GM23338 (cell line): ENCODE measurements around the gene CIPC. TPM values are rescaled to one million over a fixed set of nuclear protein-coding genes. Genes with fewer than 3 reads are reported as not detected.

ENCODE experiments used
- ATAC-seq: fragments of 200-7000 bp; cut with Tn5 transposase; 3 replicates; pipeline ENCODE4 v1.9.1; 2020
- DNase-seq: peaks from one replicate; pipeline ENCODE4 v3.0.0-alpha.2; 2015; ENCODE audit warnings: low spot score
- H2AFZ ChIP-seq: fragments of 200-600 bp; sonication (generic); 2 replicates; pipeline ENCODE4 v1.8.0; 2016; ENCODE audit warnings: antibody characterized with exemption, mild to moderate bottlenecking, moderate library complexity
- H3F3A ChIP-seq: fragments of 200-600 bp; sonication (generic); replicated peaks from 2 replicates; pipeline ENCODE4 v1.8.0; 2017; ENCODE audit warnings: antibody characterized with exemption, mixed run types, low read depth
- H3K27ac ChIP-seq: fragments of 200-600 bp; sonication (generic); 2 replicates; pipeline ENCODE4 v1.6.1; 2016; ENCODE audit warnings: low read depth
- H3K27me3 ChIP-seq: fragments of 200-600 bp; sonication (generic); 2 replicates; pipeline ENCODE4 v1.8.0; 2016; ENCODE audit warnings: mild to moderate bottlenecking, mixed run types, moderate library complexity; ENCODE audit not compliant: insufficient read depth
- H3K36me3 ChIP-seq: fragments of 200-600 bp; sonication (generic); 2 replicates; pipeline ENCODE4 v1.8.0; 2016; ENCODE audit warnings: mild to moderate bottlenecking; ENCODE audit not compliant: insufficient read depth
- H3K4me1 ChIP-seq: fragments of 200-600 bp; sonication (generic); 2 replicates; pipeline ENCODE4 v1.8.0; 2016; ENCODE audit warnings: mild to moderate bottlenecking, moderate library complexity; ENCODE audit not compliant: insufficient read depth
- H3K4me2 ChIP-seq: fragments of 200-600 bp; sonication (generic); 2 replicates; pipeline ENCODE4 v1.7.1; 2017; ENCODE audit warnings: mixed run types
- H3K4me3 ChIP-seq: fragments of 200-600 bp; sonication (generic); 2 replicates; pipeline ENCODE4 v1.6.1; 2016; ENCODE audit warnings: mixed run types
- H3K79me2 ChIP-seq: fragments of 200-600 bp; sonication (generic); replicated peaks from 2 replicates; pipeline ENCODE4 v1.8.0; 2017; ENCODE audit warnings: mild to moderate bottlenecking; ENCODE audit not compliant: insufficient read depth
- H3K9me2 ChIP-seq: fragments of 200-600 bp; sonication (generic); 2 replicates; pipeline ENCODE4 v1.8.0; 2017; ENCODE audit not compliant: insufficient read depth
- H4K20me1 ChIP-seq: fragments of 200-600 bp; sonication (generic); replicated peaks from 2 replicates; pipeline ENCODE4 v1.8.0; 2017; ENCODE audit warnings: mild to moderate bottlenecking; ENCODE audit not compliant: insufficient read depth
- H3K27ac Mint-ChIP-seq: 2 replicates; pipeline ENCODE4 v1.8.0; 2020; ENCODE audit warnings: inconsistent platforms, mild to moderate bottlenecking, moderate library complexity, mixed read lengths
- H3K27me3 Mint-ChIP-seq: 3 replicates; pipeline ENCODE4 v1.8.0; 2022; ENCODE audit warnings: low read depth, mild to moderate bottlenecking, moderate library complexity, mixed read lengths, inconsistent platforms; ENCODE audit not compliant: insufficient read depth, poor library complexity
- H3K36me3 Mint-ChIP-seq: 3 replicates; pipeline ENCODE4 v1.8.0; 2021; ENCODE audit warnings: low read depth, mild to moderate bottlenecking, inconsistent platforms, moderate library complexity, mixed read lengths
- H3K4me1 Mint-ChIP-seq: 3 replicates; pipeline ENCODE4 v1.8.0; 2020; ENCODE audit warnings: mild to moderate bottlenecking, inconsistent platforms, mixed read lengths
- H3K4me3 Mint-ChIP-seq: 3 replicates; pipeline ENCODE4 v1.8.0; 2021; ENCODE audit warnings: moderate library complexity, mild to moderate bottlenecking, inconsistent platforms, mixed read lengths
- H3K9me3 Mint-ChIP-seq: 3 replicates; pipeline ENCODE4 v1.8.0; 2020; ENCODE audit warnings: moderate library complexity, mild to moderate bottlenecking, inconsistent platforms, mixed read lengths
- CREB1 ChIP-seq: fragments of 250-450 bp; sonication (Bioruptor Pico); IDR thresholded peaks from 2 replicates; pipeline ENCODE4 v1.5.0; 2020; ENCODE audit warnings: low read depth, mild to moderate bottlenecking, moderate library complexity
- ETS1 ChIP-seq: IDR thresholded peaks from 2 replicates; pipeline ENCODE4 v1.6.1; 2016; ENCODE audit warnings: antibody characterized with exemption
- EZH2 ChIP-seq: fragments of 200-600 bp; sonication (generic); IDR thresholded peaks from one replicate; pipeline ENCODE4 v1.8.0; 2017; ENCODE audit warnings: antibody characterized with exemption, mild to moderate bottlenecking, low read depth; ENCODE audit not compliant: unreplicated experiment
- EZH2phosphoT487 ChIP-seq: fragments of 200-600 bp; sonication (generic); IDR thresholded peaks from one replicate; pipeline ENCODE4 v1.8.1; 2018; ENCODE audit warnings: antibody characterized with exemption; ENCODE audit not compliant: unreplicated experiment
- JUNB ChIP-seq: IDR thresholded peaks from one replicate; pipeline ENCODE4 v1.6.1; 2016; ENCODE audit warnings: antibody characterized with exemption; ENCODE audit not compliant: unreplicated experiment
- NANOG ChIP-seq: IDR thresholded peaks from 2 replicates; pipeline ENCODE4 v1.6.1; 2016; ENCODE audit warnings: antibody characterized with exemption, borderline replicate concordance
- POLR2AphosphoS5 ChIP-seq: IDR thresholded peaks from 2 replicates; pipeline ENCODE4 v1.6.1; 2016; ENCODE audit warnings: antibody characterized with exemption, low read depth
- STAT1 ChIP-seq: IDR thresholded peaks from one replicate; pipeline ENCODE4 v1.6.1; 2016; ENCODE audit warnings: antibody characterized with exemption; ENCODE audit not compliant: unreplicated experiment
- ZNF114 ChIP-seq: fragments of 250-450 bp; sonication (Bioruptor Pico); IDR thresholded peaks from 2 replicates; pipeline ENCODE4 v1.5.0; 2020; ENCODE audit warnings: mild to moderate bottlenecking, moderate library complexity
- ZNF331 ChIP-seq: fragments of 250-450 bp; sonication (Bioruptor Pico); IDR thresholded peaks from 2 replicates; pipeline ENCODE4 v1.5.0; 2020; ENCODE audit warnings: low read depth, mild to moderate bottlenecking, moderate library complexity
- ZNF462 ChIP-seq: fragments of 250-450 bp; sonication (Bioruptor Pico); IDR thresholded peaks from 2 replicates; pipeline ENCODE4 v1.5.0; 2020; ENCODE audit warnings: mild to moderate bottlenecking, moderate library complexity
- polyA plus RNA-seq: library from polyadenylated mRNA; unstranded; fragments of >200 nt; fragmentation: Nextera tagmentation; extraction: Ambion mirVana; gene quantifications from 2 replicates; pipeline ENCODE4 v1.2.1, GENCODE V29; 2016
- total RNA-seq: library from RNA; depleted of rRNA; stranded (reverse); fragments of >200 nt; shearing (Covaris generic); gene quantifications from 2 replicates; pipeline ENCODE4 v1.2.3, GENCODE V29; 2014
- TF ChIP-seq, protein P1 (sequence below): IDR thresholded peaks from one replicate; pipeline ENCODE4 v1.6.1; 2018; ENCODE audit warnings: antibody characterized with exemption; ENCODE audit not compliant: unreplicated experiment
- TF ChIP-seq, protein P2 (sequence below), 2 experiments: fragments of 200-600 bp in 1 of 2; sonication (generic) in 1 of 2; conservative IDR thresholded peaks; 2 replicates each; pipeline versions ENCODE4 v1.5.1 to v1.6.1; 2016 to 2017; ENCODE audit warnings: antibody characterized with exemption in 2 of 2, low read depth in 2 of 2, mild to moderate bottlenecking in 2 of 2, moderate library complexity in 1 of 2

The CIPC gene
- total and polyA plus RNA-seq, 2 experiments from 2014 or later = 8.1 to 36.9 TPM

- Histone ChIP-seq H3K4me2 (peak overlapping the region; percentile 36), H3K27me3 (no peaks in the 10 kb centered on the region), H3K79me2 (peaks cover 13% of the 10 kb centered on the region), H3F3A (peaks cover 11% of the 10 kb centered on the region; the same call in 1 of the 2 replicates), H2AFZ (no peak overlapping the region), H3K36me3 (peaks cover 19% of the 10 kb centered on the region), H3K27ac (peak overlapping the region; percentile 96), H3K4me1 (peaks cover 34% of the 10 kb centered on the region), H3K9me2 (no peaks in the 10 kb centered on the region), H4K20me1 (no peaks in the 10 kb centered on the region), H3K4me3 (peak overlapping the region; percentile 2; the same call in 1 of the 2 replicates)
- TF ChIP-seq ETS1 (no peak), ZNF462 (no peak), STAT1 (no peak), JUNB (no peak), EZH2phosphoT487 (no peak), POLR2AphosphoS5 (no peak), ZNF331 (no peak), EZH2 (no peak), CREB1 (CRISPR knock-in tag) (no peak), ZNF114 (no peak), NANOG (no peak)
- TF ChIP-seq, protein P1, sequence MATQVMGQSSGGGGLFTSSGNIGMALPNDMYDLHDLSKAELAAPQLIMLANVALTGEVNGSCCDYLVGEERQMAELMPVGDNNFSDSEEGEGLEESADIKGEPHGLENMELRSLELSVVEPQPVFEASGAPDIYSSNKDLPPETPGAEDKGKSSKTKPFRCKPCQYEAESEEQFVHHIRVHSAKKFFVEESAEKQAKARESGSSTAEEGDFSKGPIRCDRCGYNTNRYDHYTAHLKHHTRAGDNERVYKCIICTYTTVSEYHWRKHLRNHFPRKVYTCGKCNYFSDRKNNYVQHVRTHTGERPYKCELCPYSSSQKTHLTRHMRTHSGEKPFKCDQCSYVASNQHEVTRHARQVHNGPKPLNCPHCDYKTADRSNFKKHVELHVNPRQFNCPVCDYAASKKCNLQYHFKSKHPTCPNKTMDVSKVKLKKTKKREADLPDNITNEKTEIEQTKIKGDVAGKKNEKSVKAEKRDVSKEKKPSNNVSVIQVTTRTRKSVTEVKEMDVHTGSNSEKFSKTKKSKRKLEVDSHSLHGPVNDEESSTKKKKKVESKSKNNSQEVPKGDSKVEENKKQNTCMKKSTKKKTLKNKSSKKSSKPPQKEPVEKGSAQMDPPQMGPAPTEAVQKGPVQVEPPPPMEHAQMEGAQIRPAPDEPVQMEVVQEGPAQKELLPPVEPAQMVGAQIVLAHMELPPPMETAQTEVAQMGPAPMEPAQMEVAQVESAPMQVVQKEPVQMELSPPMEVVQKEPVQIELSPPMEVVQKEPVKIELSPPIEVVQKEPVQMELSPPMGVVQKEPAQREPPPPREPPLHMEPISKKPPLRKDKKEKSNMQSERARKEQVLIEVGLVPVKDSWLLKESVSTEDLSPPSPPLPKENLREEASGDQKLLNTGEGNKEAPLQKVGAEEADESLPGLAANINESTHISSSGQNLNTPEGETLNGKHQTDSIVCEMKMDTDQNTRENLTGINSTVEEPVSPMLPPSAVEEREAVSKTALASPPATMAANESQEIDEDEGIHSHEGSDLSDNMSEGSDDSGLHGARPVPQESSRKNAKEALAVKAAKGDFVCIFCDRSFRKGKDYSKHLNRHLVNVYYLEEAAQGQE = no peak
- TF ChIP-seq, protein P2, sequence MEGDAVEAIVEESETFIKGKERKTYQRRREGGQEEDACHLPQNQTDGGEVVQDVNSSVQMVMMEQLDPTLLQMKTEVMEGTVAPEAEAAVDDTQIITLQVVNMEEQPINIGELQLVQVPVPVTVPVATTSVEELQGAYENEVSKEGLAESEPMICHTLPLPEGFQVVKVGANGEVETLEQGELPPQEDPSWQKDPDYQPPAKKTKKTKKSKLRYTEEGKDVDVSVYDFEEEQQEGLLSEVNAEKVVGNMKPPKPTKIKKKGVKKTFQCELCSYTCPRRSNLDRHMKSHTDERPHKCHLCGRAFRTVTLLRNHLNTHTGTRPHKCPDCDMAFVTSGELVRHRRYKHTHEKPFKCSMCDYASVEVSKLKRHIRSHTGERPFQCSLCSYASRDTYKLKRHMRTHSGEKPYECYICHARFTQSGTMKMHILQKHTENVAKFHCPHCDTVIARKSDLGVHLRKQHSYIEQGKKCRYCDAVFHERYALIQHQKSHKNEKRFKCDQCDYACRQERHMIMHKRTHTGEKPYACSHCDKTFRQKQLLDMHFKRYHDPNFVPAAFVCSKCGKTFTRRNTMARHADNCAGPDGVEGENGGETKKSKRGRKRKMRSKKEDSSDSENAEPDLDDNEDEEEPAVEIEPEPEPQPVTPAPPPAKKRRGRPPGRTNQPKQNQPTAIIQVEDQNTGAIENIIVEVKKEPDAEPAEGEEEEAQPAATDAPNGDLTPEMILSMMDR (conservative IDR thresholded peaks at IDR 0.05; ENCODE audit: low read depth in 2 of 2) = no peak
- H3K27me3 Mint-ChIP-seq = peaks cover 2% of the 10 kb centered on the region
- H3K27ac Mint-ChIP-seq = peak overlapping the region; percentile 88
- ATAC-seq (no peak), DNase-seq (no peak)
- no peak overlapping the region for H3K4me3 Mint-ChIP-seq
- no peaks in the 10 kb centered on the region for H3K9me3 Mint-ChIP-seq
- H3K4me1 Mint-ChIP-seq = peaks cover 61% of the 10 kb centered on the region
- H3K36me3 Mint-ChIP-seq = peaks cover 54% of the 10 kb centered on the region
These were observed 12.2 kb downstream of the CIPC start for GRCh38 chr14:77110286-77110685.
